Mesodermal cell (in vitro differentiated cells): ENCODE data around the gene IL4I1.

Experiments
- H3K27ac ChIP-seq: 2 replicates; pipeline ENCODE4 v1.7.0; 2013; ENCODE audit warnings: mild to moderate bottlenecking, low read depth, low read length, moderate library complexity; ENCODE audit not compliant: severe bottlenecking
- H3K36me3 ChIP-seq: 2 replicates; pipeline ENCODE4 v1.7.1; 2013; ENCODE audit warnings: mild to moderate bottlenecking, low read length, moderate library complexity; ENCODE audit not compliant: control insufficient read depth, insufficient read depth
- H3K4me1 ChIP-seq: one replicate; pipeline ENCODE4 v1.7.1; 2013; ENCODE audit warnings: mild to moderate bottlenecking, low read length; ENCODE audit not compliant: insufficient read depth, control insufficient read depth, poor library complexity, severe bottlenecking
- H3K4me3 ChIP-seq: 2 replicates; pipeline ENCODE4 v1.7.0; 2013; ENCODE audit warnings: low read length, control low read depth, mild to moderate bottlenecking; ENCODE audit not compliant: insufficient read depth, poor library complexity, severe bottlenecking; ENCODE audit errors: extremely low read depth
- H3K9me3 ChIP-seq: 2 replicates; pipeline ENCODE4 v1.7.1; 2013; ENCODE audit warnings: mild to moderate bottlenecking, low read length, moderate library complexity; ENCODE audit not compliant: control insufficient read depth
- WGBS, 2 experiments: methylation state at CpG; one replicate each; pipeline ENCODE4 v1.1.5; 2013; ENCODE audit warnings: missing lambda C conversion rate in 2 of 2; ENCODE audit not compliant: insufficient coverage in 2 of 2; 5-methylcytosine and 5-hydroxymethylcytosine counted together

The IL4I1 gene

GRCh38 chr19:49892716-49893115 is 4.0 kb downstream of the IL4I1 start:
- WGBS, 2 experiments: no CpG with 5 or more reads among the region's 1 CpG
- no peak overlapping the region for H3K27ac ChIP-seq
- no peak overlapping the region for H3K4me3 ChIP-seq
- peaks cover 7% of the 10 kb centered on the region for H3K4me1 ChIP-seq
- H3K9me3 ChIP-seq: no peaks in the 10 kb centered on the region
- peaks cover 7% of the 10 kb centered on the region for H3K36me3 ChIP-seq

GRCh38 chr19:49891393-49891792 is 5.3 kb downstream of the IL4I1 start:
- Histone ChIP-seq H3K36me3 (peaks cover 15% of the 10 kb centered on the region), H3K4me3 (no peak overlapping the region), H3K9me3 (no peaks in the 10 kb centered on the region), H3K27ac (no peak overlapping the region), H3K4me1 (peaks cover 2% of the 10 kb centered on the region)
- 91 to 94% methylated on average over 12 to 16 of the region's 17 CpGs for WGBS, 2 experiments

DNA sequence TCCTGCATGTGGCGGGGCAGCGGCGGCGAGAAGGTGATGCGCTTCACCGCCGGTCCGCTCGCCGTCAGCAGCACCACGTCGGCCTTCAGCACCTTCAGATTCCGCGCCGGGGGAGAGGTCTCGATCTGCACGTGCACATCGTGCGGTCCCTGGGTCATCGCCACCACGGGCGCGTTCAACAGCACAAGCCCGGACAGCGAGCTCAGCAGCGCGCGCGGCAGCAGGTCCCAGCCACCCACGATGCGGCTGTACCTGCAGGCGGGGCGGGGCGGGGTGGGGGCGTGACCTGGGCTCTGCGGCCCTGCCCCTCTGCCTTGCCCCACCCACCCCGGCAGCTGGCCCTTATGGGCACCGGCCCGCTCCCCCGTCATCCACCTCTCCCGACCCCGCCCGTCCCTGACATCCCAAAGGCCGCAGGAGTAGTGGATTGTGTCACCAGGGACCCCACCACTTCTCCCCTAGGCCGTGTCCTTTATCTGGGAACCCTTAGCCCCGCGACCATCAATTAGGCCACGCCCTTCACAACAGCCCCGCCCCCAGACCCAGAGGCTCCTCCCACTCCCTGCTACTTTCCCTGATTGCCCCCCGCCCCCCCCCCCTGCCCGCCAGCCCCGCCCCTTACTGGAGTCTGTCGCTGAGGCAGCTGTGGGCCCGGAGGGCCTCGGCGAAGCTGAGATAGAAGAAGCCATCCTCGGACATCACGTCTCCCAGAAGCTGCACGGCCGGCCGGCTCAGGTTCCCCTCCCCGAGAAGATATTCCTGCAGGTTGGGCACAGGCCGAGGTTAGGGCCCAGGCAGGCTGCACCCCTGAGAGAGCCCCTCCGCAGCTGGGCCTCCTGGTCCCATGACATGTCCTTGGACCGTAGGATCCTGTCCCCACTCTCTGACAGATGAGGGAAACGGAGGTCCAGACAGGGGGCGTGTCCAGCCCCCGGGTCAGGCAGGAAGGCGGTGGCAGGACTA is 6.1 kb downstream of the IL4I1 start:
- Histone ChIP-seq H3K4me1 (peaks cover 2% of the 10 kb centered on the region), H3K9me3 (no peaks in the 10 kb centered on the region), H3K27ac (no peak overlapping the region), H3K4me3 (no peak overlapping the region), H3K36me3 (peaks cover 17% of the 10 kb centered on the region)
- 29 to 31% methylated on average over 50 to 56 of the region's 69 CpGs for WGBS, 2 experiments

- no peak overlapping the region for H3K27ac ChIP-seq
- H3K9me3 ChIP-seq: no peaks in the 10 kb centered on the region
- no peak overlapping the region for H3K4me3 ChIP-seq
- H3K4me1 ChIP-seq: peaks cover 2% of the 10 kb centered on the region
- peaks cover 26% of the 10 kb centered on the region for H3K36me3 ChIP-seq
- 54% methylated on average over 68 to 71 of the region's 71 CpGs for WGBS, 2 experiments
Measured at GRCh38 chr19:49889687-49890348, 6.9 kb downstream of the IL4I1 start.

DNA sequence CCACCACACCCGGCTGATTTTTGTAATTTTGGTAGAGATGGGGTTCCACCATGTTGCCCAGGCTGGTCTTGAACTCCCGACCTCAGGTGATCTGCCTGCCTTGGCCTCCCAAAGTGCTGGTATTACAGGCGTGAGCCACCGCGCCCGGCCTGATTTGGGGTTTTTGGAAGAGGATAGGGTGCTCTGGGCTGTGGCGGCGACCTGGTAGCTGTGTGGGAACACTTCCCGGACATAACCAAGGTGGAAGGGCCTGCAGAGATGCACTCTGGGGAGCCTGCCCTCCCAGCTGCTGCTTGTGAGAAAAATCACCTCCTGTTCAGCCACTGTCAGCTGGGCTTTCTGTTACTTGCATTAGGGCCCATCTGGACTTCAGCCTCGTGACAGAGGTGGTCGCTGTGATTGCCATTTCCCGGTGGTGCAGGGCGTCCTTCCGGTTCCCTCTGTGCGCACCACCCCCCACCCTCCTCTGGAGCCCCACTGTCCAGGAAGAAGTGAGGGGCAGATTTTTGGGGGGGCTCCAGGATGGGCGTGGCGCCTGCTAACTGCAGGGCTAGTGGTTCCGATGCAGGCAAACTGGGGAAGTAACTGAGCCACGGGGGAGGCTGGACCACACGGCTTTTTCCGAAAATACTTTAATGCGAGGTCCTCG is 7.5 kb downstream of the IL4I1 start:
- H3K4me1 ChIP-seq: peaks cover 2% of the 10 kb centered on the region
- no peaks in the 10 kb centered on the region for H3K9me3 ChIP-seq
- WGBS, 2 experiments: 93 to 97% methylated on average over 18 to 21 of the region's 23 CpGs
- peaks cover 31% of the 10 kb centered on the region for H3K36me3 ChIP-seq
- H3K4me3 ChIP-seq: no peak overlapping the region
- H3K27ac ChIP-seq: no peak overlapping the region

DNA sequence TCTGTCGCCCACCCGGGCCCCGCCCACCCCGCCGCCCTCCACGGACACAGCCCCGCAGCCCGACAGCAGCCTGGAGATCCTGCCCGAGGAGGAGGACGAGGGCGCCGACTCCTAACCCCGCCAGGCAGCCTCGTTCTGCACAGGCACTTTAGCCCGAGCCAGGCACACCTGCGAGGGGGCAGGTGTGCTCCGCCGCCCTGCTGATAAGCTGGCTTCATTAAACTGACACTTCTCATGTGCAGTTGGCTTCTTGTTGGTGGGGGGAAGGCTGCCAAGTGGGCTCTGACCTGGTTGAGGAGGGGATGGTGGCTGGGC is 8.2 kb downstream of the IL4I1 start:
- 98 to 99% methylated on average over 6 to 12 of the region's 18 CpGs for WGBS, 2 experiments
- Histone ChIP-seq H3K9me3 (no peaks in the 10 kb centered on the region), H3K36me3 (peaks cover 38% of the 10 kb centered on the region), H3K4me1 (peaks cover 2% of the 10 kb centered on the region), H3K27ac (no peak overlapping the region), H3K4me3 (no peak overlapping the region)

DNA sequence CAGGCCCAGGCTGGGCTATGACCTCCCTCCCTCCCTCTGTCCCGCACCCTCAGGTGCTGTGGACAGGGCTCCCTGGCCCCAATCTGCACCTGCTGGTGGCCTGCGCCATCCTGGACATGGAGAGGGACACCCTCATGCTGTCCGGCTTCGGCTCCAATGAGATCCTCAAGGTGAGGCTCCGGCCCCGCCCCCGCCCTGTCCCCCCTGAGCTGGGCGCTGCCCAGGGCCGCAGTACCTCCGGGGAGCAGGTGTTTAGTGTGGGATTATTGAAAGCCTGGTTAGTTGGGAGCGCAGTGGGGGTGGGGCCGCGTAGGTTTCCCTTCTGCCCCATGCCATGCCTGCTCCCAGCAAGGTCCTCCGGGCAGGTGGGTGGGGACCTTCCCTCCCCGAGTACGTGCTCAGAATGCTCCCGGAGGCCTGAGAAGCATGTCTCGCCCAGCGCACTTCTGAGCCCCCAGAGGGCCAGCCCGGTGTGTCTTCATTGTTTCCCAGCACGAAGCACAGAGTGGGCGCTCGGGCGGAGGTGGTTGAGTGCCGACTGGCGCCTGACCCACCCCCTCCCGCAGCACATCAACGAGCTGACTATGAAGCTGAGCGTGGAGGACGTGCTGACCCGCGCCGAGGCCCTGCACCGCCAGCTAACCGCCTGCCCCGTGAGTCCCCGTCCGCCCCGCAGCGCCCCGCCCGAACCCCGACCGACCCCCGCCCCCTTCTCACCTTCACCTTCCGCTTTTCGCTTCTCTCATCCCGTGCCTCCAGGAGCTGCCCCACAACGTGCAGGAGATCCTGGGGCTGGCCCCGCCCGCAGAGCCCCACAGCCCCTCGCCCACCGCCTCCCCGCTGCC is 8.8 kb downstream of the IL4I1 start:
- 90 to 97% methylated on average over 32 to 41 of the region's 54 CpGs for WGBS, 2 experiments
- Histone ChIP-seq H3K36me3 (peaks cover 44% of the 10 kb centered on the region), H3K27ac (no peak overlapping the region), H3K4me3 (no peak overlapping the region), H3K9me3 (peaks cover 4% of the 10 kb centered on the region), H3K4me1 (peaks cover 2% of the 10 kb centered on the region)

GRCh38 chr19:49887037-49887664 is 9.5 kb downstream of the IL4I1 start:
- peaks cover 2% of the 10 kb centered on the region for H3K4me1 ChIP-seq
- no peak overlapping the region for H3K27ac ChIP-seq
- peaks cover 52% of the 10 kb centered on the region for H3K36me3 ChIP-seq
- no peak overlapping the region for H3K4me3 ChIP-seq
- WGBS, 2 experiments: 93 to 97% methylated on average over 19 to 22 of the region's 23 CpGs
- peaks cover 6% of the 10 kb centered on the region for H3K9me3 ChIP-seq

DNA sequence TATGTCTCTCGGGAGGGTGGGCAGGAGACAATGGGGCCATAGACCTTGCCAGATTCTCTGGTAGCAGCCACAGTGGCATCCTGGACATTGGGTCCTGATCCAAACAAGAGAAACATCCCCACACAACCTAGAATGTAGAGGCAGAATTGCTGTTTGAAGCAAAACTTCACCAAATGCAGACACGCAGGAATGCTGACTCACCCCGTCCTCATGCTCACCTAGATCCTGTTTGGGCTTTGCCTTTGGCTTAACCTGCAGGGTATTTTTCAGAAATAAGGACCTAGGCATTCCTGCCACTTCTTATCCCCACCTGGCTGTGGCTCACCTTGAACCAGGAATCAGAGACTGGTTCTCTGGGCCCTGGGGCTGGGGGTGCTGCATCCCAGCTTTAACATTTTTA is 11.9 kb downstream of the IL4I1 start:
- H3K4me1 ChIP-seq: no peaks in the 10 kb centered on the region
- peaks cover 6% of the 10 kb centered on the region for H3K9me3 ChIP-seq
- 91 to 92% methylated on average over 2 of the region's 3 CpGs for WGBS, 2 experiments
- peaks cover 75% of the 10 kb centered on the region for H3K36me3 ChIP-seq
- no peak overlapping the region for H3K27ac ChIP-seq
- H3K4me3 ChIP-seq: no peak overlapping the region

GRCh38 chr19:49884109-49884508 is 12.6 kb downstream of the IL4I1 start:
- Histone ChIP-seq H3K27ac (no peak overlapping the region), H3K4me3 (no peak overlapping the region), H3K4me1 (peaks cover 1% of the 10 kb centered on the region), H3K36me3 (peaks cover 82% of the 10 kb centered on the region), H3K9me3 (peaks cover 6% of the 10 kb centered on the region)
- 94% methylated on average over 12 to 18 of the region's 18 CpGs for WGBS, 2 experiments
